GM23338 (cell line): ENCODE results near the gene PLCL1.

Experiments
- EZH2 ChIP-seq: fragments of 200-600 bp; sonication (generic); IDR thresholded peaks from one replicate; pipeline ENCODE4 v1.8.0; 2017; ENCODE audit warnings: antibody characterized with exemption, mild to moderate bottlenecking, low read depth; ENCODE audit not compliant: unreplicated experiment
- JUNB ChIP-seq: IDR thresholded peaks from one replicate; pipeline ENCODE4 v1.6.1; 2016; ENCODE audit warnings: antibody characterized with exemption; ENCODE audit not compliant: unreplicated experiment
- TF ChIP-seq, protein P1 (sequence below), 2 experiments: fragments of 200-600 bp in 1 of 2; sonication (generic) in 1 of 2; conservative IDR thresholded peaks; 2 replicates each; pipeline versions ENCODE4 v1.5.1 to v1.6.1; 2016 to 2017; ENCODE audit warnings: antibody characterized with exemption in 2 of 2, low read depth in 2 of 2, mild to moderate bottlenecking in 2 of 2, moderate library complexity in 1 of 2

DNA sequence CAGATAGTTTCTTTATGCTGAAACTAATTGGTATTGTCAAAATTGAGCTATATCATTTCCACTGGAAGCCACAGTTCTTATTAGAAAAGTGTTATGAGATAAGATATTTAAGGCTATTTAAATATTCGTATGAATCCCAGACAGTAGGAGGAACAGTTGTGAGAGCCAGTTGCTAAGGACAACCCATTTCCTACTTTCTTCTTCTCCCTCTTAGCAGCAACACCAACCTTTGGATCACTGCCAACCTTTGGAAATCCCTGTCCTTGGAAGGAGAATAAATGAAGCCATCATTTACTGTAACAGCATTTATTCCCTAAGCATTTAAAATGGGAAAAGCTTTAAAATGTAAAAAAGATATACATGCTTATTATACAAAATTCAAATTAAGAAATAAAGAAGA, 85.8 kb downstream of the PLCL1 start:
- TF ChIP-seq, protein P1, sequence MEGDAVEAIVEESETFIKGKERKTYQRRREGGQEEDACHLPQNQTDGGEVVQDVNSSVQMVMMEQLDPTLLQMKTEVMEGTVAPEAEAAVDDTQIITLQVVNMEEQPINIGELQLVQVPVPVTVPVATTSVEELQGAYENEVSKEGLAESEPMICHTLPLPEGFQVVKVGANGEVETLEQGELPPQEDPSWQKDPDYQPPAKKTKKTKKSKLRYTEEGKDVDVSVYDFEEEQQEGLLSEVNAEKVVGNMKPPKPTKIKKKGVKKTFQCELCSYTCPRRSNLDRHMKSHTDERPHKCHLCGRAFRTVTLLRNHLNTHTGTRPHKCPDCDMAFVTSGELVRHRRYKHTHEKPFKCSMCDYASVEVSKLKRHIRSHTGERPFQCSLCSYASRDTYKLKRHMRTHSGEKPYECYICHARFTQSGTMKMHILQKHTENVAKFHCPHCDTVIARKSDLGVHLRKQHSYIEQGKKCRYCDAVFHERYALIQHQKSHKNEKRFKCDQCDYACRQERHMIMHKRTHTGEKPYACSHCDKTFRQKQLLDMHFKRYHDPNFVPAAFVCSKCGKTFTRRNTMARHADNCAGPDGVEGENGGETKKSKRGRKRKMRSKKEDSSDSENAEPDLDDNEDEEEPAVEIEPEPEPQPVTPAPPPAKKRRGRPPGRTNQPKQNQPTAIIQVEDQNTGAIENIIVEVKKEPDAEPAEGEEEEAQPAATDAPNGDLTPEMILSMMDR (conservative IDR thresholded peaks at IDR 0.05; ENCODE audit: low read depth in 2 of 2) = no peak
- TF ChIP-seq EZH2 (no peak), JUNB (no peak)
